Mesodermal cell (in vitro differentiated cells): ENCODE measurements around the gene WDFY4.
A peak's percentile ranks its signal among the peaks of the same experiment; 100 is the strongest.

Source experiments
- H3K27ac ChIP-seq: 2 replicates; pipeline ENCODE4 v1.7.0; 2013; ENCODE audit warnings: mild to moderate bottlenecking, low read depth, low read length, moderate library complexity; ENCODE audit not compliant: severe bottlenecking
- H3K36me3 ChIP-seq: 2 replicates; pipeline ENCODE4 v1.7.1; 2013; ENCODE audit warnings: mild to moderate bottlenecking, low read length, moderate library complexity; ENCODE audit not compliant: control insufficient read depth, insufficient read depth
- H3K4me1 ChIP-seq: one replicate; pipeline ENCODE4 v1.7.1; 2013; ENCODE audit warnings: mild to moderate bottlenecking, low read length; ENCODE audit not compliant: insufficient read depth, control insufficient read depth, poor library complexity, severe bottlenecking
- H3K4me3 ChIP-seq: 2 replicates; pipeline ENCODE4 v1.7.0; 2013; ENCODE audit warnings: low read length, control low read depth, mild to moderate bottlenecking; ENCODE audit not compliant: insufficient read depth, poor library complexity, severe bottlenecking; ENCODE audit errors: extremely low read depth
- H3K9me3 ChIP-seq: 2 replicates; pipeline ENCODE4 v1.7.1; 2013; ENCODE audit warnings: mild to moderate bottlenecking, low read length, moderate library complexity; ENCODE audit not compliant: control insufficient read depth
- WGBS, 2 experiments: methylation state at CpG; one replicate each; pipeline ENCODE4 v1.1.5; 2013; ENCODE audit warnings: missing lambda C conversion rate in 2 of 2; ENCODE audit not compliant: insufficient coverage in 2 of 2; 5-methylcytosine and 5-hydroxymethylcytosine counted together

Gene WDFY4

DNA sequence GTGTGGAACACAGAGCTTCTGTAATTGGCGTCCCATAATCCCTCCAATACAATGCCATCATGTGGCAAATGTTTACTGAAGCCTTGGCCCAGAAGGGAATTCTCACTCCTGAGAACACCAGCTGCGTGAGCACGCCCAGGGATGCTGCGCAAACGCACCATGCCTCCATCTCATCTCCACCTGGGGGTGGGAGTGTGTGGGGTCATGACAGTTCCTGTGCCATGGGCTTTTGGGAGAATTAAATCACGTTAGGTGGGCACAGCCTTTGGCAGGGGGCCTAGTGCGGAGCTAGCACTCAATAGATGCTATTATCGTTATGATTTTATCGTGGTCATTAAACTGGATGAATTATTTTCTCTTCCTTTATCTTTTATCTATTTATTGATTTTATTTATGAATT lies 15.8 kb downstream of the WDFY4 start:
- no peak overlapping the region for H3K4me3 ChIP-seq
- no peak overlapping the region for H3K27ac ChIP-seq
- 96% methylated on average over 5 of the region's 9 CpGs; no CpG with 5 or more reads in 1 of the 2 experiments for WGBS, 2 experiments
- no peaks in the 10 kb centered on the region for H3K36me3 ChIP-seq
- no peaks in the 10 kb centered on the region for H3K9me3 ChIP-seq
- H3K4me1 ChIP-seq = no peaks in the 10 kb centered on the region

DNA sequence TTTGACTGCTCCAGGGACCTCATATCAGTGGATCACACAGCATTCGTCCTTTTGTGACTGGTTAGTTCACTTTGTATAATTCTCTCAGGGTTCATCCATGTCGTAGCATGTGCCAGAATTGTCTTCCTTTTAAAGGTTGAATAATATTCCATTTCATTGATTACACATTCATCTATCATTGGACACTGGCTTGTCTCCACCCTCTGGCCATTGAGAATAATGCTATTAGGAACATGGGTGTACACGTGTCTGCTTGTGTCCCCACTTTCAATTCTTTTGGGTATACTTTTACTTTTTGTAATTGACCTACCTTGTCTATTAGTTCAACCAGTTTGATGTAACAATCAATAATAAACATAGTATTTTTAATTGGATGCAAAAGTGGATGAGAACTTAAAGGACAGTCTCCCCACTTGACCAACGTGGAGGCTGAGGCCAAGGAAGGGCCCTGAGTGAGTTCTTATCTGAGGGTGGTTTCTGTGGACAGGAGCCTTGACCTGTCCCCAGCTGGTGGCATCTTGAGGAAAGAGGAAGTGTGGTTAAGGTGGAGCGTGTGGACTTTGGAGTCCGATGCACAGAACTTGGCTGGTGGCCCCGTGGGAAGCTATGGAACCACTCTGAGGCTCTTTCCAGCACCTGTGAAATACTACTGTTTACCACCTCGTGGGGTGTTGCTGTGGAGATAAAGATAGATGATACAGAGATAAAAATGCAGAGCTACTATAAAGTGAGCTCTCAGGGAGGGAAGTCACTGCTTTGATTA lies 16.6 kb downstream of the WDFY4 start:
- no peak overlapping the region for H3K27ac ChIP-seq
- H3K36me3 ChIP-seq = no peaks in the 10 kb centered on the region
- H3K4me3 ChIP-seq = no peak overlapping the region
- no peaks in the 10 kb centered on the region for H3K9me3 ChIP-seq
- H3K4me1 ChIP-seq = no peaks in the 10 kb centered on the region
- WGBS, 2 experiments = 96 to 100% methylated on average over 4 of the region's 8 CpGs

DNA sequence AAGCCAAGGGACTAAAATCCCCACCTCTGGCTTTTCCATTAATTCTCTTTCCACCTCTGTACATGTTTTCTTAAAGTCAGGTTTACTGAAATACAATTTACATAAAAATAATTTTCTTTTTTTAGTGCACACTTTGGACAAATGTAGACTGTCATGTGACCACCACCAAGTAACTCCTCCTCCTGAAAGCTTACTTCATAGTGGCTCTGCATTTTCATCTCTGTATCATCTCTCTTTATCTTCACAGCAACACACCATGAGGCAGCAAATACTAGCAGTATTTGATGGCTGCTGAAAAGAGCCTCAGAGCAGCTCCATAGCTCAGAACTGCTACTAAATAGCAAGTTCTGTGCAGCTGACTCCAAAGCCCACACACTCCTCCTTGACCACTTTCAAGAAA lies 17.3 kb downstream of the WDFY4 start:
- Histone ChIP-seq H3K4me1 (no peaks in the 10 kb centered on the region), H3K27ac (no peak overlapping the region), H3K4me3 (no peak overlapping the region), H3K36me3 (no peaks in the 10 kb centered on the region), H3K9me3 (no peaks in the 10 kb centered on the region)

- Histone ChIP-seq H3K4me1 (peaks cover 10% of the 10 kb centered on the region), H3K27ac (no peak overlapping the region), H3K9me3 (no peaks in the 10 kb centered on the region), H3K36me3 (no peaks in the 10 kb centered on the region), H3K4me3 (no peak overlapping the region)
- 94 to 97% methylated on average over 4 of the region's 5 CpGs for WGBS, 2 experiments
Measured at GRCh38 chr10:48703531-48704122, 19.0 kb downstream of the WDFY4 start.

GRCh38 chr10:48704156-48704555 lies 19.5 kb downstream of the WDFY4 start:
- H3K27ac ChIP-seq = no peak overlapping the region
- no peak overlapping the region for H3K4me3 ChIP-seq
- H3K9me3 ChIP-seq = no peaks in the 10 kb centered on the region
- H3K36me3 ChIP-seq = no peaks in the 10 kb centered on the region
- peaks cover 11% of the 10 kb centered on the region for H3K4me1 ChIP-seq
- 70 to 83% methylated on average over 3 to 5 of the region's 5 CpGs for WGBS, 2 experiments

GRCh38 chr10:48705401-48705938 lies 20.8 kb downstream of the WDFY4 start:
- Histone ChIP-seq H3K36me3 (no peaks in the 10 kb centered on the region), H3K4me3 (no peak overlapping the region), H3K9me3 (no peaks in the 10 kb centered on the region), H3K4me1 (peaks cover 11% of the 10 kb centered on the region), H3K27ac (no peak overlapping the region)
- 85 to 93% methylated on average over 7 of the region's 9 CpGs for WGBS, 2 experiments

DNA sequence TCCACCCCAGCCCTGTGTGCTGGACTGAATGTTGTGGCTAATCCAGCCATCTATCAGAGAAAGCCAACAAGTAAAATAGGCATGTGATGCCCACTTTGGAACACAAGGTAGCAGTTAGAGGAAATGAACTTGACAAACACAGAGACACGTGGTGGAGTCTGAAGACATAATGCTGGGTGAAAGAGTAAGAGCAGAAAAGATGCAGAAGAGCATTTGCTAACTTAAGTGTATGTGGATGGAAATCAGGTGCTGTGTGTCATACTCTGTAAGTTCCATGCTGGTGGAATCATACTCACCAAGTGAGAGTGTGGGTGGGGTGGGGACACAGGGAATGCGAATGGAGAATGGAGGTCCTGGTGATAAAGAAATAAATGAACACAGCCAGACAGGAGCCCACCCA lies 22.8 kb downstream of the WDFY4 start:
- H3K27ac ChIP-seq = no peak overlapping the region
- peaks cover 11% of the 10 kb centered on the region for H3K4me1 ChIP-seq
- no peaks in the 10 kb centered on the region for H3K36me3 ChIP-seq
- 50 to 89% methylated on average over 1 to 2 of the region's 2 CpGs for WGBS, 2 experiments
- no peaks in the 10 kb centered on the region for H3K9me3 ChIP-seq
- no peak overlapping the region for H3K4me3 ChIP-seq

DNA sequence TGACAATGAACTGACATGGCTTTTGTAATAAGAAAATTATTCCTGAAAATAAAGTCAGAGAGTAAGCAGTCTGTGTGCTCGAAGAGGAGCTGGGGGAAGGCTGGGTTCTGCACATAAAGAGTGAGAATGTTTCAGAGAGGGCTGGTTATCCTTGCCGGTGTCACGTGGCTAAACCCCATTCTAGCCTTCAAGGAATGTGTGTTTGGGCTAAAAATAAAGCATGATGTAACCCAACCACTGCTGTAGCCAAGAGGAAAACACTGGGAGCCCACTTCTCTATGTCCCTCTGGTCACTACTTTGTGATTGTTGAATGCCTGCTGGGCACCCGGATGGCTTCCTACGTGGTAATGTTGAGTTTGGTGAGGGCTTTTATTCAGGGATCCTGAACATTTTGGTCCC lies 23.5 kb downstream of the WDFY4 start:
- Histone ChIP-seq H3K9me3 (no peaks in the 10 kb centered on the region), H3K27ac (peak overlapping the region; percentile 59), H3K36me3 (no peaks in the 10 kb centered on the region), H3K4me1 (peaks cover 11% of the 10 kb centered on the region), H3K4me3 (no peak overlapping the region)
- WGBS, 2 experiments = 47 to 57% methylated on average over 1 to 3 of the region's 5 CpGs

DNA sequence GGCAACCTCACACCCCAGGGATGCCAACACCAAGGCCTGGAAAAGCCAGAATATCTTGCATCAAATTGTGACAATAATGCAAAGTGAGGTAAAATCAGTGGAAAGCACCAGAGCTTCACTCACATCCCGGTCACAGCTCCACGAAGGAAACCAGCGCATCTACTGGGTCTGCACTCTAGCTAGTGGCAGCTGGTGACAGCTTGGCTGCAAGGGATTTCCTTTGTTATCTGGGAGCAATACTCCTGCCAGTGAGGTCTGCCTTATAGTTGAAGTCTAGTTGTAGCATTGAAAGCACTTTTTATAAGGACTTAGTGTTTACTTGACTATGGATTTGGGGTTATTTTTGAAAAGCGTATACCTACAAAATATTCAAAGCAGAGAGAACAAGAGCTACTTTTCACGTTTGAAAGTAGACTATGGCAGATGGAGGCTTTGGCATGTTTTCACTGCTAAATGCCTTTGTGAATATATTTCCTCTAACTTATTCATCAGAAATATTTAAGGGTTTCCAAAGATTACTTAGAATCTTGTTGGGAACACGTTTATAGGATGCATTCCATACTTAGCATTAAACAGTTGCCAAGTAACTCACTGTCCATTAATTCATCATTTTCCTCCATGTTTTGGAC lies 26.1 kb downstream of the WDFY4 start:
- no peak overlapping the region for H3K27ac ChIP-seq
- no peak overlapping the region for H3K4me3 ChIP-seq
- WGBS, 2 experiments = 91 to 93% methylated on average over 4 of the region's 6 CpGs
- no peaks in the 10 kb centered on the region for H3K36me3 ChIP-seq
- no peaks in the 10 kb centered on the region for H3K9me3 ChIP-seq
- H3K4me1 ChIP-seq = peaks cover 14% of the 10 kb centered on the region

GRCh38 chr10:48711830-48712229 lies 27.2 kb downstream of the WDFY4 start:
- Histone ChIP-seq H3K4me1 (peaks cover 14% of the 10 kb centered on the region), H3K27ac (no peak overlapping the region), H3K4me3 (no peak overlapping the region), H3K36me3 (no peaks in the 10 kb centered on the region), H3K9me3 (no peaks in the 10 kb centered on the region)
- no CpG with 5 or more reads among the region's 3 CpGs for WGBS, 2 experiments

GRCh38 chr10:48714088-48714487 lies 29.4 kb downstream of the WDFY4 start:
- no peaks in the 10 kb centered on the region for H3K36me3 ChIP-seq
- H3K4me3 ChIP-seq = no peak overlapping the region
- H3K9me3 ChIP-seq = no peaks in the 10 kb centered on the region
- peaks cover 3% of the 10 kb centered on the region for H3K4me1 ChIP-seq
- H3K27ac ChIP-seq = no peak overlapping the region
